OCI-LY3 (cell line): ENCODE data around the gene TTLL5.

Source experiments
- EZH2phosphoT487 ChIP-seq: fragments of 200-600 bp; shearing (Covaris generic); IDR thresholded peaks from 2 replicates; pipeline ENCODE4 v1.6.1; 2018; ENCODE audit warnings: antibody characterized with exemption, mixed run types, low read depth
- TF ChIP-seq, protein P1 (sequence below): fragments of 200-600, 300-600 bp; sonication (generic); IDR thresholded peaks from 2 replicates; pipeline ENCODE4 v1.5.1; 2014; ENCODE audit warnings: antibody characterized with exemption, low read length, low read depth

DNA sequence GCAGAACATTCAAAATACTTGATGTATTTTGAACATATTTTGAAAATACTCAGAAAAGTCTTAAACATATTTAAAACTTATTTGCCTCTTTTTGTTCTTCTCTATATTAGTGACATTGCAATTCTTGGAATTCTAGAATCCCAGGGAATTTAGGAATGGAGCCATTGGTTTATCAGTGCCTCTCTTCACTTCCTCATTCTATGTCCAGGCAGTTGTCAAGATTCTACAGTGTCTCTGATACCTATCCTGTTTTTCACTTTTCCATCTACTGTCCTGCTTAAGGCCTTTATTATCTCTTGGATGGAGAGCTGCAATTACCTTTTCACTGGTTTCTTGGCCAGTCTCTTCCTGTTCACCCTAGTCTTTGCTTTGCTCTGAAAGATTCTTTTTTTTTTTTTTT, 144.6 kb downstream of the TTLL5 start:
- TF ChIP-seq, protein P1, sequence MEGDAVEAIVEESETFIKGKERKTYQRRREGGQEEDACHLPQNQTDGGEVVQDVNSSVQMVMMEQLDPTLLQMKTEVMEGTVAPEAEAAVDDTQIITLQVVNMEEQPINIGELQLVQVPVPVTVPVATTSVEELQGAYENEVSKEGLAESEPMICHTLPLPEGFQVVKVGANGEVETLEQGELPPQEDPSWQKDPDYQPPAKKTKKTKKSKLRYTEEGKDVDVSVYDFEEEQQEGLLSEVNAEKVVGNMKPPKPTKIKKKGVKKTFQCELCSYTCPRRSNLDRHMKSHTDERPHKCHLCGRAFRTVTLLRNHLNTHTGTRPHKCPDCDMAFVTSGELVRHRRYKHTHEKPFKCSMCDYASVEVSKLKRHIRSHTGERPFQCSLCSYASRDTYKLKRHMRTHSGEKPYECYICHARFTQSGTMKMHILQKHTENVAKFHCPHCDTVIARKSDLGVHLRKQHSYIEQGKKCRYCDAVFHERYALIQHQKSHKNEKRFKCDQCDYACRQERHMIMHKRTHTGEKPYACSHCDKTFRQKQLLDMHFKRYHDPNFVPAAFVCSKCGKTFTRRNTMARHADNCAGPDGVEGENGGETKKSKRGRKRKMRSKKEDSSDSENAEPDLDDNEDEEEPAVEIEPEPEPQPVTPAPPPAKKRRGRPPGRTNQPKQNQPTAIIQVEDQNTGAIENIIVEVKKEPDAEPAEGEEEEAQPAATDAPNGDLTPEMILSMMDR, result no peak
- no peak for TF ChIP-seq EZH2phosphoT487
